Peyer's patch (tissue), 4 donors: ENCODE results near the gene THBD. TPM values are rescaled to one million over a fixed set of nuclear protein-coding genes. Genes with fewer than 3 reads are reported as not detected.

Source experiments
- DNase-seq, 3 donors: peaks; one replicate each; pipeline ENCODE4 v3.0.0-alpha.2; 2017 to 2019
- H3K27ac ChIP-seq, 4 donors: fragments of 200-600 bp; sonication (generic); one replicate each; pipeline ENCODE4 v1.5.1; 2016 to 2019
- H3K27me3 ChIP-seq, 2 donors: fragments of 200-600 bp; sonication (generic); one replicate each; pipeline ENCODE4 v1.5.1; 2019
- H3K36me3 ChIP-seq, 3 donors: fragments of 200-600 bp; sonication (generic); one replicate each; pipeline ENCODE4 v1.5.1; 2016 to 2019
- H3K4me1 ChIP-seq, 4 donors: fragments of 200-600 bp; sonication (generic); one replicate each; pipeline ENCODE4 v1.5.1; 2016 to 2019
- H3K4me3 ChIP-seq, 4 donors: fragments of 200-600 bp; sonication (generic); 1 replicate in 3 of 4; 2 replicates in 1 of 4; pipeline ENCODE4 v1.5.1; 2016 to 2019; ENCODE audit warnings: mild to moderate bottlenecking in 1 of 4
- H3K9me3 ChIP-seq, 4 donors: fragments of 200-600 bp; sonication (generic); one replicate each; pipeline ENCODE4 v1.5.1; 2016 to 2019; ENCODE audit warnings: mild to moderate bottlenecking in 1 of 4
- POLR2A ChIP-seq, 2 donors: fragments of 450-650 bp; IDR thresholded peaks; one replicate each; pipeline ENCODE4 v1.5.1; 2017; ENCODE audit warnings: antibody characterized with exemption in 2 of 2, mild to moderate bottlenecking in 2 of 2, moderate library complexity in 2 of 2
- total RNA-seq, 4 donors: library from RNA; depleted of rRNA; stranded (reverse); fragments of >200 nt; gene quantifications; one replicate each; pipeline ENCODE4 v1.1.0, GENCODE V29; 2016
- TF ChIP-seq, protein P1 (sequence below), 6 experiments: fragments of 450-650 bp in 4 of 6; fragments of 200-600 bp in 2 of 6; sonication (generic) in 1 of 6; IDR thresholded peaks; one replicate each; pipeline ENCODE4 v1.5.1; 2017 to 2019; ENCODE audit warnings: antibody characterized with exemption in 6 of 6, mild to moderate bottlenecking in 3 of 6, moderate library complexity in 1 of 6

THBD gene
- total RNA-seq, 4 donors from 2014 or later = 7.9 to 31.4 (median 12.9) TPM

- DNase-seq = peak in 1 of 3 donors; percentile 30
- H3K36me3 ChIP-seq = no peaks in the 10 kb centered on the region
- H3K27me3 ChIP-seq = no peaks in the 10 kb centered on the region
- no peaks in the 10 kb centered on the region for H3K4me1 ChIP-seq
- TF ChIP-seq, protein P1, sequence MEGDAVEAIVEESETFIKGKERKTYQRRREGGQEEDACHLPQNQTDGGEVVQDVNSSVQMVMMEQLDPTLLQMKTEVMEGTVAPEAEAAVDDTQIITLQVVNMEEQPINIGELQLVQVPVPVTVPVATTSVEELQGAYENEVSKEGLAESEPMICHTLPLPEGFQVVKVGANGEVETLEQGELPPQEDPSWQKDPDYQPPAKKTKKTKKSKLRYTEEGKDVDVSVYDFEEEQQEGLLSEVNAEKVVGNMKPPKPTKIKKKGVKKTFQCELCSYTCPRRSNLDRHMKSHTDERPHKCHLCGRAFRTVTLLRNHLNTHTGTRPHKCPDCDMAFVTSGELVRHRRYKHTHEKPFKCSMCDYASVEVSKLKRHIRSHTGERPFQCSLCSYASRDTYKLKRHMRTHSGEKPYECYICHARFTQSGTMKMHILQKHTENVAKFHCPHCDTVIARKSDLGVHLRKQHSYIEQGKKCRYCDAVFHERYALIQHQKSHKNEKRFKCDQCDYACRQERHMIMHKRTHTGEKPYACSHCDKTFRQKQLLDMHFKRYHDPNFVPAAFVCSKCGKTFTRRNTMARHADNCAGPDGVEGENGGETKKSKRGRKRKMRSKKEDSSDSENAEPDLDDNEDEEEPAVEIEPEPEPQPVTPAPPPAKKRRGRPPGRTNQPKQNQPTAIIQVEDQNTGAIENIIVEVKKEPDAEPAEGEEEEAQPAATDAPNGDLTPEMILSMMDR (IDR thresholded peaks at IDR 0.05) = no peak
- TF ChIP-seq POLR2A (IDR thresholded peaks at IDR 0.05) = no peak
- no peak overlapping the region for H3K4me3 ChIP-seq
- no peak overlapping the region for H3K27ac ChIP-seq
- H3K9me3 ChIP-seq = no peaks in the 10 kb centered on the region
These were observed 45.5 kb upstream of the THBD start for GRCh38 chr20:23094927-23095326.

DNA sequence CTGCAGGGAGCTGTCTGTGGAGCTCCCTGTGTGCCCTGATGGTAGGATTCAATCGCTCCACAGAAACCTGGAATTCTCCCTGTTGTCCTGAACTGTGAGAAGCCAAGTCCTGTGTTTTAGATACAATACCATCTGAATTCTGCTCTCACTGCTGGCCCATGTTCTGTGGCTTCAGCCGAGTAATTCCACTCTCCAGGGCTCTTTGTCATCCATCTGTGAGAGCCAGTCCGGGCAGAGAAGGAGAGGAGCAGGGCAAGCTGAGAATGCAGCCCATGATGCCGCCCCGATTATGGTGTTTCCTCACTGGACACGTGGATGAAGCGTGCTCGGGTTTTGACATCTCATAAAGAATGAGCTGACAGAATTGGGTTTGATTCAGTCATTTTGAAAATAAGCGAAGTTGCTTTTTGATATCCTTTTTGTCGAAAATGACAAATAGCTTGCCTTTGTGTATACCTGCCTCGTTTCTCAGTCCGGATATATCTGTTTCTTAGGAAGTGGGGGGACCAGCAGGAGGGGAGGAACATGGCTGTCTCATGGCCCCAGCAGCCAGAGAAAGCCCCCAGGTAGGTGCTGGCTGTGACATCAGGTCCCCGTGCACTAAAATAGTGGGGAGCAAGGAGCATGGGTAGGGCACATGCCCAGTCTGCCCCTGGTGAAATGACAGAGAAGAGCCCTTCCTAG is 44.9 kb upstream of the THBD start:
- Histone ChIP-seq H3K4me3 (no peak overlapping the region), H3K36me3 (no peaks in the 10 kb centered on the region), H3K27ac (no peak overlapping the region), H3K4me1 (no peaks in the 10 kb centered on the region), H3K27me3 (no peaks in the 10 kb centered on the region), H3K9me3 (no peaks in the 10 kb centered on the region)
- peak in 1 of 3 donors; percentile 25 for DNase-seq
- TF ChIP-seq POLR2A (IDR thresholded peaks at IDR 0.05) = no peak
- TF ChIP-seq, protein P1 (IDR thresholded peaks at IDR 0.05) = no peak

- TF ChIP-seq, protein P1 (IDR thresholded peaks at IDR 0.05) = no peak
- TF ChIP-seq POLR2A (IDR thresholded peaks at IDR 0.05) = no peak
- Histone ChIP-seq H3K36me3 (no peaks in the 10 kb centered on the region), H3K9me3 (no peaks in the 10 kb centered on the region), H3K27ac (no peak overlapping the region), H3K27me3 (no peaks in the 10 kb centered on the region), H3K4me1 (no peaks in the 10 kb centered on the region), H3K4me3 (no peak overlapping the region)
- DNase-seq = peak in 1 of 3 donors; percentile 15
These were observed 44.1 kb upstream of the THBD start for GRCh38 chr20:23093613-23094012.

GRCh38 chr20:23092861-23093495 is 43.5 kb upstream of the THBD start:
- DNase-seq = peak in 1 of 3 donors; percentile 31
- Histone ChIP-seq H3K36me3 (no peaks in the 10 kb centered on the region), H3K27ac (no peak overlapping the region), H3K27me3 (no peaks in the 10 kb centered on the region), H3K4me1 (no peaks in the 10 kb centered on the region), H3K9me3 (no peaks in the 10 kb centered on the region), H3K4me3 (no peak overlapping the region)
- TF ChIP-seq, protein P1 (IDR thresholded peaks at IDR 0.05) = no peak
- TF ChIP-seq POLR2A (IDR thresholded peaks at IDR 0.05) = no peak

DNA sequence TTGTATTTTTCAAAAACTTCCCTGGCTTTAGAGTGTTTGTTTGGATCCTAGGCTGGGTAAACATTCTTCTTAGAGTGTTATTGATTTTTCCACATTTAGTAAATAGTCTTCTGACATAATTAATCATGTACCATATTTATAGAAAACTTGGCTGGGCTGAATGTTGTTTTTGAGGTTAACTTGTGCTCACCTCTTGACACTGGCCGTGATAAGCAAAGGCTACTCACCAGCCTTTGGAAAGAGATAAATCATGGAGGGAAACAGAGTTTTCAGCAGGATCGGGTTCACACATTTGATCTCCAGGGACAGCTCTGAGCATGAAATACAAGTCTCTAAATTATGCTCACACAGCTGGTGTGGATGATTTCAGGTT is 42.9 kb upstream of the THBD start:
- no peaks in the 10 kb centered on the region for H3K27me3 ChIP-seq
- H3K27ac ChIP-seq = no peak overlapping the region
- H3K4me3 ChIP-seq = no peak overlapping the region
- H3K9me3 ChIP-seq = no peaks in the 10 kb centered on the region
- no peaks in the 10 kb centered on the region for H3K36me3 ChIP-seq
- TF ChIP-seq, protein P1 (IDR thresholded peaks at IDR 0.05) = no peak
- no peak for TF ChIP-seq POLR2A (IDR thresholded peaks at IDR 0.05)
- H3K4me1 ChIP-seq = no peaks in the 10 kb centered on the region
- DNase-seq = peak in 1 of 3 donors; percentile 13
